GM18499 (cell line): ENCODE results near the gene GCLC.
"Not testable (repeated sequence)": the region's sequence is repeated elsewhere in the genome, so short reads cannot be mapped to it uniquely, and the experiment has no call there.

Source experiments
- ATAC-seq: cut with Tn5 transposase; IDR thresholded peaks from one replicate; pipeline ENCODE4 v1.9.1; 2021; ENCODE audit warnings: moderate number of reproducible peaks; ENCODE audit not compliant: insufficient read depth, unreplicated experiment

Gene GCLC

GRCh38 chr6:53564401-53565065, 19.6 kb upstream of the GCLC start:
- no peak for ATAC-seq

DNA sequence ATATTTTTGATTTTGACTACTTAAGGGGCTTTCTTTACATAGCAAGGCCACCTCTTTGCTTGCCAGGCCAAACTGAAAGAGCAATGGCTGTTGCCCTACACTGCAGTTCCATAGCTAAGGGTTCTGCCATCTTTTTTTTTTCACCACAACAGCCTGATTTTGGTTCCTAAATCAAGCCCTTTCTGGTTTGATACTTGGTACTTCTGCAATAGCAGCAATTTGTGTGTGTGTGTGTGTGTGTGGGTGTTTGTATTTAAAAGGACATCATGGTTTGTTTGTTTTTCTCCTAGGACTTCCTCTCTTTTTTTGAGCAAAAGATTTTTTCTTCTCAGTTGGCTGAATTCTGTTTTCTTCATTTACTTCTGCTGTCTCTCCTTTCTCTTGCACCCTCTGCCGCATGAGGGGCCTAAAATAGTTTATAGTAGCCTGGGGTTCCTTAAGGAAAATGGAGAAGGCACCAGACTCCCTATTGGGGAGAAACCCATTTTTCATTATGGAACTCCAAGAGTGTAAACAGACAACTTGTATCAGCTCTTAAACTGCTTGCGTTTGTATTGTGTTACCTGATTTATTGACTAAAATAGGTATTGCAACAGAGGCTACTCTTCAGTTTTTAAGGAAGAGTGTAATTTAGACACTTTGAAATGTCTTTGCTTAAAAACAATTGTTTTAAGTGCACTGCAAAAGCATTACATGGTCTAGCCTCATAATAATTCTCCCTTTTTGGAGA, 12.2 kb upstream of the GCLC start:
- ATAC-seq, result no peak

DNA sequence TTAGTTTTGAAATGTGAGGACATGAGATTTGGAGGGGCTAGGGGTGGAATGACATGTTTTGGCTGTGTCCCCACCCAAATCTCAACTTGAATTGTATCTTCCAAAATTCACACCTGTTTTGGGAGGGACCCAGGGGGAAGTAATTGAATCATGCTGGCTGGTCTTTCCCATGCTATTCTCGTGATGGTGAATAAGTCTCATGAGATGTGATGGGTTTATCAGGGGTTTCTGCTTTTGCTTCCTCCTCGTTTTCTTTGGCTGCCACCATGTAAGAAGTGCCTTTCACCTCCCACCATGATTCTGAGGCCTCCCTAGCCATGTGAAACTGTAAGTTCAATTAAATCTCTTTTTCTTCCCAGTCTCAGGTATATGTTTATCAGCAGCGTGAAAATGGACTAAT, 8.7 kb upstream of the GCLC start:
- not testable (repeated sequence) for ATAC-seq

DNA sequence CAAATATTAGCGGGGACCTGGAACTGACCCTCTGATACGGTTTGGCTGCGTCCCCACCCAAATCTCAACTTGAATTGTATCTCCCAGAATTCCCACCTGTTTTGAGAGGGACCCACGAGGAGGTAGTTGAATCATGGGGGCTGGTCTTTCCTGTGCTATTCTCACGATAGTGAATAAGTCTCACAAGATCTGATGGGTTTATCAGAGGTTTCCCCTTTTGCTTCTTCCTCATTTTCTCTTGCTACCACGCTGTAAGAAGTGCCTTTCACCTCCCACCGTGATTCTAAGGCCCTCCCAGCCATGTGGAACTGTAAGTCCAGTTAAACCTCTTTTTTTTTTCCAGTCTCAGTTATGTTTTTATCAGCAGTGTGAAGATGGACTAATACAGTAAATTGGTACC, 6.8 kb upstream of the GCLC start:
- not testable (repeated sequence) for ATAC-seq

DNA sequence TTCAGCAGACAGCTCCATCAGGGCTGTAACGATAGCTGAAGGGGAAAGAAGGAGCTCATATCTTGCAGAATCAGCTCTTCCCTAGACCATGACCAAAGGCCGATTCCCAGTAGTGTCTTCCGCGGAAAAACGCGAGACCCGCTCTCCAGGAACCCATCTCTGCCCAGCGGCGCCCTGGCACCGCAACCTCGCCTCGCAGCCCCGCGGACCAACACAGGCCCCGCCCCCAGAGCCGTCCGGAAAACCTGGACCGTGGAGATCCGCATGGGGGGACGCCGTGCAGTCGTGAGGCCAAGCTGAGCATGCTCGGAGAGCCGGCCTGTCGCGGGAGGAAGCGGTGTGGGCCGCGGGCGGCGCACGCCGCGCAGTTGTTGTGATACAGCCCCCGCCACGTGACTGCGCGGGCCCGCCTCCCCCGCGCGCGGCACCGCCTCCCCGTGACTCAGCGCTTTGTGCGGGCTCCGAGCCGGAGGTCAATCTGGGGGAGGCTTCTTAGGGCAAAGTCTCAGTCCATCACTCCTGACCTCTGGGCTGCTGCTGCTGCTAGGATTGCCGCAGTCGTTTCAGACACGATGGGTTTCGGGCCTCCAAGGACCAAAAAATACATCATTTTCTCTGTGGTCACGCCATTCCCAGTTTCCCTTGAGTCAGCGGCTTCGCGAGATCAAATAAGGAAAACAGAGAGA, 3.1 kb upstream of the GCLC start:
- peak; percentile 48 for ATAC-seq

DNA sequence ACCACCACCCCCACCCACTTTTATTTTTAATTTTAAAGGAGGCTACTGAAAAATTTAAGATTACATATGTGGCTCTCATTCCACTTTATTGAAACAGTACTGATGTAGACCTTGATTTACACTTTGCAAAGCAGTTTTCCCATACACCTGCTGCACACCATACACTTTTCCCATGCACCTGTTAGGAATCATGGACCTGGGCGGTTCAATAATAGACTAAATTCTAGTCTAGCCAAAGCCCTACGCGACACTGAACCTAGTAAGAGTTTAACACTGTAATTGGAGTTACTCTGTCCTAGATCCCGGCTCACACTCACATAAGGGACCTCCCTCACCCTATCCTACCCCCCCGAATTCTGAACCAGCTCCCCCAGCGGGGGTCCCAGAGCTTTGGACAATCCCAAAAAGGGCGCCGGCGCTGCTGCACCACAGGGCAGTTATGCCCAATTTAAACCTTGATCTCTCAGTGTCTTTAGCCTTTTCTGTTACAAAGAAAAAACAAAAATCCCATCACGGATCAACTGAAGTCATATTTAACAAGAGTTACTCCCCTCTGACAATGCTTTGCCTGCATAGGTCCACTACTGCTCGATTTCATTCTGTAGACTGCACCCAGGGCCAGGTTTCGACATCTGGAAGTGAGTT, 2.4 kb upstream of the GCLC start:
- no peak for ATAC-seq

- ATAC-seq, result no peak
Measured at GRCh38 chr6:53546281-53546680, 1.4 kb upstream of the GCLC start.

- no peak for ATAC-seq
Measured at GRCh38 chr6:53544217-53544469, 758 bp downstream of the GCLC start.

GRCh38 chr6:53543359-53544216, 1.3 kb downstream of the GCLC start:
- ATAC-seq, result no peak

DNA sequence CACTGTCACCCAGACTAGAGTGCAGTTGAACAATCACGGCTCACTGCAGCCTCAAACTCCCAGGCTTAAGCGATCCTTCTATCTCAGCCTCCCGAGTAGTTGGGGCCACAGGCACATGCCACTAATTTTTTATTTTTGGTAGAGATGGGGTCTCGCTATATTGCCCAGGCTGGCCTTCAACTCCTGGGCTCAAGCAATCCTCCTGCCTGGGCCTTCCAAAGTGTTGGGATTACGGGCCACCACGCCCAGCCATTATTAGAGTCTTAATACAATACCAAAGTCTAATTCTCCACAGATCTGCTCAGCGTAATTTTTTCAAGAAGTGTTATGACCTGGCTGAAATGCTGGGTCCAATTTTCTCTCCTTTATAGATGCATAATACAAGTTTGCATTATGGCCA, 3.0 kb downstream of the GCLC start:
- no peak for ATAC-seq

GRCh38 chr6:53540129-53540692, 4.7 kb downstream of the GCLC start:
- no peak for ATAC-seq

DNA sequence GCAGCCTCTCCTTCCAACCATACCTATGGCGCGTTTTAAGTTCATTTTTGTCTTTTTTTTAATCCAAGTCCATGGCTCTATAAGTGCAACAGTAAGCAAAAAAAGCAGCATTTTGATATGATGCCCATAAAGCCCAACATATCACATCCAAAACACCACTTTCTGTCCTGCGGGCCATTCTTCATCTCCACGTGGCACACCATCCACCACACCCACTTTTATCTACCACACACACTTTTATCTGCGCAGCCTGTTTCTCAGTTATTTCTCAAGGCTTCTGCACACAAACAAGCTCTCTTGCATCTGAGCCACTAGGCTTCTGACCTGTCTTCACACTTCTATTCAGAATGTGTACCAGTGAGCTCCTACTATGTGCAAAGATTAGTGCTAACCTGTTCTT, 5.3 kb downstream of the GCLC start:
- no peak for ATAC-seq

- ATAC-seq, result no peak
Measured at GRCh38 chr6:53536561-53536960, 8.3 kb downstream of the GCLC start.

GRCh38 chr6:53532942-53533341, 12.0 kb downstream of the GCLC start:
- ATAC-seq, result no peak

DNA sequence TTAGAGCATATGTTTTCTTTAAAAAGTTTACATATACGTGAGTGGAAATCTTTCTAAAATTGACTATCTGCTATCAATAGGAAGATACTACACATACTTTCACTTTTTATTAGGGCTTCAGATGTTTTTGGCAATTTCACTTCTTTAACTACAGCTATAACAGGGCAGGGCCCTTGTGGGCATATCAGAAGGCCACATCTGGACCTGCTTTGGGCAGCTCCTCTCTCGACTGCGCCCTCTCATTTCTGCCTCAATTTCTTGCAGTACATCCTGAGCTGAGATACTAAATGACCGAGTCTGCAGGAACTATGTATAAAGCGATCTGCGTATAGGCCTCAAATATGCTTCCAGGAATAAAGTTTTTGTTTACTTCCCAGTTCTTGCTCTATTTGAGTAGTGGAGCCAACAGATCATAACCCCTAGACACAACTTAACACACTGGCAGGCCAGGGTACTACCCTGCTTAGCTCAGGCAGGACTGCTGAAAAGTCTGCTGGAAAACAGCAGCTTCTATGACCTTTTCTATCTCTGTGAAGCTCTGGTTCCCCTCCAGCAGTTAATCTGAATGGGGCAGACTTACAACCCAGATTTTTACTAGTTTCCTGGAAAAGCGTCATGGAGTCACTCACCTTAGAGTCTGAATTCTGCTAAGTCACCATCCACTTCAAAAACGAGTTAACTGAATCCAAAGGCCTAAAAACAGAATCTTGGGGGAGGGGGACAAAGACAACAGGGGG, 12.7 kb downstream of the GCLC start:
- no peak for ATAC-seq

GRCh38 chr6:53530780-53531386, 14.0 kb downstream of the GCLC start:
- no peak for ATAC-seq

DNA sequence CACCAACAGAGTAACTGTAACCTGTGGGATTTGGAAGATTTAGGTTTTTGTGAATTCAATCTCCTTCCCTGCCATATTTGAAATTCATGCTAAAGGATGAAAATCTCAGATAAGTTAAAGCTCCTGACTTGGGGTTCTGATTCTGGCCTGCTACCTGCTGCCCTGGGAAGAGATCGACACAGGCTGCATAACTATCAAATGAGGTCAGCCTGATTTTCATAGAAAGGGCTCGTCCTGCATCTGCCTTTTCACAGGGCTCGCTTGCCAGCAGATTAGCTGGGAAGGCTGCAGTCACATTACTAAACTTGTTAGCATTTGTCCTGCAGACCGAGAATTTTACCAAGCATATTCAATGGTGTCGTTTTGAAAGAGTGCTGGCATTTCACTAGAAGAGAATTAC, 14.6 kb downstream of the GCLC start:
- no peak for ATAC-seq

DNA sequence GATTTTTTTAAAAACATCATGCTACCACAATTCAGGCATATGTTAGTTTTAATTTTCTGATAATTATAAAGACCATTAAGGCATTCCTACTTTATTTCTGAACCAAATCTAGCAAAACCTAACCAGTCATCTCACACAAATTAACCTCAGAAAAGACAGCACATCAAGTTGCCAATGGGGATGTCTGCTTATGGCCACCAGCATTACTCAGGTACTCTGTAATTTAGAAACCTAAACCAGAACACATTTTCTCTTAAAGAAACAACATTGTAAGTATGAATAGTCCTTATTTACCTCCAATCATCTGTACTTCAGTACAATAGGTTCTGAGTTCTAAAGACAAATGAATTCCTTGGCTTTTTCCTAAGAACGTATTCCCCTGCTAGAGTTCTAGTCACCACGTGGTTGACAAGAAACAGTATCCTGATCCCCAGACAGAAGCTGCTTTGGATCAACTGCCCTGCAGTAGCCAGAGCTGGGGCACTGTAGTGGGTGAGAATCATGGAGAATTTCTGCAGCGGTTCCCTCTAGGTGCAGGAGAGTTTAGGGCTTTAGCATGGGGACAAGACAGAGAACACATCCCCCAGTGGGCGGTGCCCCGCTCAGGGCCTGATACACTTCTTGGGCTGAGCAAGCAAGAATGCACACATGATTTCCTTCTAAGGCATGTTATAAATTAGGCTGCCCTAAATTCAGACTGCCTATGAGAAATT, 15.4 kb downstream of the GCLC start:
- no peak for ATAC-seq
